T-helper 17 cell (primary cell): ENCODE results near the gene PI4KA. TPM values are rescaled to one million over a fixed set of nuclear protein-coding genes. Genes with fewer than 3 reads are reported as not detected.
"Not testable (repeated sequence)": the region's sequence is repeated elsewhere in the genome, so short reads cannot be mapped to it uniquely, and the experiment has no call there.

ENCODE experiments used
- ATAC-seq: fragments of 150-1000 bp; cut with Tn5 transposase; 2 replicates; pipeline ENCODE4 v1.10.0; 2021; ENCODE audit warnings: mild to moderate bottlenecking, moderate library complexity
- DNase-seq, 3 donors: peaks; one replicate each; pipeline versions ENCODE4 v3.0.0 to v3.0.0-alpha.2; 2020 to 2021
- H3K9me3 ChIP-seq: one replicate; pipeline ENCODE4 v1.7.0; 2013; ENCODE audit warnings: low read length, mild to moderate bottlenecking; ENCODE audit not compliant: control insufficient read depth, poor library complexity, severe bottlenecking
- H3K27ac Mint-ChIP-seq: one replicate; pipeline ENCODE4 v1.8.0; 2022; ENCODE audit warnings: mild to moderate bottlenecking, moderate library complexity, mixed read lengths
- H3K27me3 Mint-ChIP-seq: one replicate; pipeline ENCODE4 v1.8.0; 2022; ENCODE audit warnings: mixed read lengths
- H3K36me3 Mint-ChIP-seq: one replicate; pipeline ENCODE4 v1.8.0; 2022; ENCODE audit warnings: low read depth, mixed read lengths
- H3K4me1 Mint-ChIP-seq: one replicate; pipeline ENCODE4 v1.8.0; 2022; ENCODE audit warnings: mild to moderate bottlenecking, mixed read lengths
- H3K4me3 Mint-ChIP-seq: one replicate; pipeline ENCODE4 v1.8.0; 2022; ENCODE audit warnings: mild to moderate bottlenecking, moderate library complexity, mixed read lengths
- total RNA-seq, 4 donors: library from RNA in 2 of 4; stranded (reverse) in 2 of 4; gene quantifications; one replicate each; pipeline ENCODE4 v1.2.3 and lab custom pipeline; 2022 to 2026

The PI4KA gene
- total RNA-seq, 2 donors from 2014 or later = 159 to 160 TPM

DNA sequence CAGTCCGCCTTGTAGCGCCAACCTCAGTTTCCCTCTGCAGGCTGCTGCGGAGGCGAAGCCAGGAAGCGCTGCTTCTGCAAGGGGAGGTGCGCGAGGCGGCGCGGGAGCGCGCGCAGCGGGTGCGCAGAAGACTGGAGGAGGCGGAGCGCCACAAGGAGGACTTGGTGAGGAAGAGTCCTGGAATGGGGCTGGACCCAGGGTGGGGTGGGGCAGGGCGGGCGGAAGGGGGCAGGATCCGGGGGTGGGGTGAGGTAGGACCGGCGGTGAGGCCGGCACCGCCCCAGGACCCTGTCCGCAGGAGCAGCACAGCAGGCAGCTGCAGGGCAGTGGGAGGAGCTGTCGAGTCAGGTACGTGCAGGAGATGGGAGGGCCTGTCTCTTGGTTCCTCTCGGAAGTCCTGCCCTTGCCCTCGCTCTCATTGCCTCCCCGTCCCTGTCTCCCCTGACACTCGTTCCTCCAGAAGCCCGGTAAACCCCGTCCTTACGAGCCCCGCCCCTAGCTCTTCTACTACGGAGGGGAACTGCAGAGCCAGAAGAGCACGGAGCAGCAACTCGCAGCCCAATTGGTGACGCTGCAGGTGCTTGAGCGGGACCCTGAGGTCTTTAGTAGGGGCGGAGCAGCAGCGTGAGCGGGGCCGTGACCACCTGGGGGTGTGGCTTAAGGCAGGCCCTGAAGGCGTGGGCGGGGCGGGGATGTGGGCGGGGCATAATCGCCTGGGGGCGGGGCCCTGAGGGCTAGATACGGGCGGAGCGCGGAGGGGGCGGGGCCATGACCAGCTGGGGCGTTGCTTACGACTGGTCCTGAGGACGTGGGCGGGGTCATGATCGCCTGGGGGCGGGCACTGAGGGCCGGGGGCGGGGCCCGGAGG lies 155.8 kb downstream of the PI4KA start:
- ATAC-seq (peak; percentile 82), DNase-seq (peak; percentile 92 to 96 (median 96))
- H3K9me3 ChIP-seq, H3K36me3 Mint-ChIP-seq, H3K27me3 Mint-ChIP-seq: not testable (repeated sequence)
- H3K4me3 Mint-ChIP-seq = peak overlapping the region; percentile 97
- peak overlapping the region; percentile 56 for H3K27ac Mint-ChIP-seq
- H3K4me1 Mint-ChIP-seq = peaks cover 10% of the 10 kb centered on the region

DNA sequence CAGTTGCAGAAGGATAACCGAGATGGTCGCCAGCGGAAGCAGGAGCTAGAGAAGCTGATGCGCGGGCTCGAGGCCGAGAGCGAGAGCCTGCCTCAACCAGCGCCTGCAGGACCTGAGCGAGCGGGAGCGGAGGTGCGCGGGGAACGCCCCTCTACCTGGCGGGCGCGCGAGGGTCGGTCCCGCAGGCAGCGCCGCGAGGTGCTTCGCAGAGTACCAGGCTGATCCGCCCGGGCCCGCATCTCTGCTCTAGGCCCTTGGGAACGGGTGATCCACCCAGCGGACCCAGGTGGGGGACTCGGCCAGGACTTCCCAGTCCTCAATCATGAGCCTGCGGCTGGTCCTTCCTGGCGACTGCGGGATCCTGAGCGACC lies 156.5 kb downstream of the PI4KA start:
- H3K27ac Mint-ChIP-seq = peak overlapping the region; percentile 56
- ATAC-seq = peak; percentile 12
- H3K4me1 Mint-ChIP-seq = peaks cover 10% of the 10 kb centered on the region
- not testable (repeated sequence) for H3K27me3 Mint-ChIP-seq, DNase-seq, H3K9me3 ChIP-seq, H3K36me3 Mint-ChIP-seq
- H3K4me3 Mint-ChIP-seq = peak overlapping the region; percentile 97

DNA sequence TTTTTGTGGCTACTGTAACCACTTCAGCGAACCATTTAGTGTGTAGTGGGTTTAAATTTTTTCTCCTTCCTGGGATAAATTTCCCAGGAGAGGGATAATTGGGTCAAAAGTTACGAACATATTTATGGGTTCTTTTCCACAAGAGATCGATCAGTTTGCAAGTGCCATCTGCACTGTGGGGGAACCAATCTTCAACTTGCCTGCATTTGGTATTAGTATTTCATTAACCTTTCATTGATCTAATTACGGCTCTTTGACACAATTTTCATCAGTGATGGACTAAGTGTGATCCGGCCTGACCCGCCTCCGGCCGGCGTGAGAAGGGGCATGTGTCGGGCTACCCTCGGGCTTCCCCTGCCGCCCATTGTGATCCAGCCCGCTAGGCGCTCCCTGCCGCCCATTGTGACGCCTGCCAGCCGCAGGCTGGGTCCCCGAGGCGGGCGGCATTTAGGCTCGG lies 156.9 kb downstream of the PI4KA start:
- not testable (repeated sequence) for H3K9me3 ChIP-seq, H3K27me3 Mint-ChIP-seq, DNase-seq, H3K36me3 Mint-ChIP-seq
- H3K4me3 Mint-ChIP-seq = peak overlapping the region; percentile 97
- peak overlapping the region; percentile 56 for H3K27ac Mint-ChIP-seq
- ATAC-seq = peak; percentile 0
- peaks cover 10% of the 10 kb centered on the region for H3K4me1 Mint-ChIP-seq

DNA sequence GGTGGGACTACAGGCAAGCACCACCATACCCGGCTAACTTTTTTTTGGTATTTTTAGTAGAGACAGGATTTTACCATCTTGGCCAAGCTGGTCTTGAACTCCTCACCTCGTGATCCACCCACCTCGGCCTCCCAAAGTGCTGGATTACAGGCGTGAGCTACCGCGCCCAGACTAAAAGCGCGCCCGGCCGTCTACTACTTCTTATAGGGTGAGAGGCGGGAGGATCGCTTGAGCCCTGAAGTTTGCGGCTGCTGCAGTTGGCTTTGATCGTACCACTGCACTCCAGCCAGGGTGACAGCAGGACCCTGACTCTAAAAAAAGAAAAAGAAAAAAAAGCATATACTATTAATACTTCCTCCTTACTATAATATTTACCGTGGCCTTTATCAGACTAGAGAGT lies 158.3 kb downstream of the PI4KA start:
- not testable (repeated sequence) for H3K27ac Mint-ChIP-seq, ATAC-seq, H3K4me3 Mint-ChIP-seq

DNA sequence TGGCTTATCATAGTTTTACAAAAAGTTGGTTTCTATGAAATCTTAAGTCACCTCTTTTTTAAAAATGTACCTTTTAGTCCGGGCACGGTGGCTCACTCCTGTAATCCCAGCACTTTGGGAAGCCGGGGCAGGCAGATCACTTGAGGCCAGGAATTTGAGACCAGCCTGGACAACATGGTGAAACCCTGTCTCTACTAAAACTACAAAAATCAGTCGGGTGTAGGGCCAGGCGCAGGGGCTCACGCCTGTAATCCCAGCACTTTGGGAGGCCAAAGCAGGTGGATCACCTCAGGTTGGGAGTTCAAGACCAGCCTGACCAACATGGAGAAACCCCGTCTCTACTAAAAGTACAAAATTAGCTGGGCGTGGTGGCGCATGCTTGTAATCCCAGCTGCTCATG lies 158.8 kb downstream of the PI4KA start:
- not testable (repeated sequence) for H3K27ac Mint-ChIP-seq

More for the DNA sequence above, 158.3 kb downstream of the PI4KA start:
- H3K36me3 Mint-ChIP-seq, DNase-seq, H3K27me3 Mint-ChIP-seq, H3K9me3 ChIP-seq: not testable (repeated sequence)
- peaks cover 10% of the 10 kb centered on the region for H3K4me1 Mint-ChIP-seq

DNA sequence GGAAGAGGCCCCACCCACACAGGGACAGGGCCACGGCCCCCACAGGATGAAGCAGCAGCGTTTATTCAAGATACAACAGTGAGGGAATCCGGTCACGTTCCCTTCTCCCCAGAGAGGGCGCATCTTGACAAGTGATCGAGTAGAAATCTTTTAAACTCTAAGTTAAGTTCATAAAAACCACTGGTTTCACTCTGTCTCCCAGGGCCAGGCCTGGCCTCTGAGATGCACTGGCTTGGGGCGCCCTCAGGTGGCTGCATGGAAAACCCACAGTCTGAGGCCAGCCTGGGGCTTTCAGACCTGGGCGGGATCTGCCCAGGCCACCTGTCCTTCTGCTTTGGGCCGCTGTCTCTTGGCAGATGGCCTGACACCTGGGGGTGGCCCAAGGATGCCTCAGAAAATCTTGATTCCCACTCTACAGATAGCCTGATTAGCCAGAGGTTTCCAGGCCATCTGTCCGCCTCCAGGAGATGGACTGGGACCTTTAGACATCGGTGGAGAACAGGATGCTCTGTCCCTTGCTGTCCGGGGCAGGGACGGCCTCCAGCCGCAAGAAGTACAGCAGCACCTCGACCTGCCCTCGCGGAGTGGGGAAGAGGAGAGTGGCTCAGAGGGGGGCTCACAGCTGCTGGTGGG lies 161.0 kb downstream of the PI4KA start:
- DNase-seq = peak; percentile 64 to 71 (median 69)
- Mint-ChIP-seq H3K27ac (peak overlapping the region; percentile 32), H3K4me3 (peak overlapping the region; percentile 28)
- H3K9me3 ChIP-seq, H3K36me3 Mint-ChIP-seq, H3K4me1 Mint-ChIP-seq, H3K27me3 Mint-ChIP-seq: not testable (repeated sequence)
- ATAC-seq = peak; percentile 42

More for the DNA sequence above, 158.8 kb downstream of the PI4KA start:
- H3K9me3 ChIP-seq, DNase-seq, ATAC-seq, H3K4me3 Mint-ChIP-seq, H3K27me3 Mint-ChIP-seq, H3K4me1 Mint-ChIP-seq, H3K36me3 Mint-ChIP-seq: not testable (repeated sequence)

DNA sequence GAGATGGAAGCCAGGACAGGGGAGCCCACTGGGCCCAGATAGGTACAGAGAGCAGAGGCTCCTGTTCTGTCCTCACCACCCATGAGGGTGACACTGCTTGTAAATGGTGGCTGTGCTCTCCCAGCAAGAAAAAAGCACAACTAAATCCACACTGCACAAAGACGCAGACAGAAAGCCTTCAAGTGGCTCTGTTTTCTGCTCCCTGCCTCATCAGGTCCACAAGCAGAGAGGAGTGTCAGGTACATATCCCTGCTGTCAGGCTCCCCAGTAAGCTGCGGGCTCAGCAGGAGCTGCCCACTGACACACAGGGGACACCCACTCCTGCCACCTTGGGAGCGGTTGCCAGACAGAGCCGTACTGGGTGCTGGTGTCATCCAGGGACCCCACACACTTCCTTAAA lies 162.6 kb downstream of the PI4KA start:
- not testable (repeated sequence) for H3K4me3 Mint-ChIP-seq, H3K4me1 Mint-ChIP-seq, H3K27me3 Mint-ChIP-seq, H3K27ac Mint-ChIP-seq, H3K9me3 ChIP-seq, DNase-seq, H3K36me3 Mint-ChIP-seq, ATAC-seq

DNA sequence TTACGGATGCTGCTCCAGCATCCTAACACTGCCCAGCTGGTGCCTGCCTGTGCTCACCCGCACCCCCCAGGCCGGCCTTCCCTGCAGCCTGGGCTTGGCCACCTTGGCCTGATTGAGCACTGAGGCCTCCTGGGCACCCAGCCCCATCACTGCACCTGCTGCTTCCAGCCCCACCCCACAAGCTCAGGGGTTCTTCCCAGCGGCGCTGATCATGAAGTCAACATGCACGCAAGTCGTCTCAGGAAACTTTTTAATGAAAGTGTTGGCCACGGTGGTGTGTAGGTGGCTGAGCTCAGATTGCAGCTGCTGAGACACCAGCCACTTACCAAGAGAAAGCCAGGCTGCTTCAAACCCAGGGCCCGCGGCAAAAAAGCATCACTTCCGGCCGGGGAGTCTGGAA lies 163.4 kb downstream of the PI4KA start:
- not testable (repeated sequence) for ATAC-seq, H3K9me3 ChIP-seq, DNase-seq, H3K27me3 Mint-ChIP-seq, H3K4me1 Mint-ChIP-seq, H3K36me3 Mint-ChIP-seq, H3K27ac Mint-ChIP-seq
- peak overlapping the region; percentile 49 for H3K4me3 Mint-ChIP-seq

DNA sequence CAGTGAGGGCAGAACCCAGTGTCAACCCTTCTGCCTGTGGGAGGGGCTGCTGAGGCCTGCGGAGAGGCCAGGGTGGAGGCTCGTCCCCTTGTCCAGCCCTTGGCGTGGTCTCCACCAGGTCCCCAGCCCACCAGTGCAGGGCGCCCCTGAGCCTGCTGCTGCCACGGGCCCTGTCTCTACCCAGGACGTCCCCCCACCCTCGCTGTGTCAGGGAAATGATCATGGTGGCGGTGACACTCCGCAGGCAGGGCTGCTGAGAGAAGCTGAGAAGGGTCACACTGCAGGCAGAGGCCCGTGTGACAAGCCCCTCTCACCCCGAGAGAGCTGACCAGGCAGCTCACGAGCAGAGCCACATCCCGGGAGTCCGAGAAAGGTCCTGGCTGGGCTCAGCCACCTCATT lies 164.4 kb downstream of the PI4KA start:
- not testable (repeated sequence) for ATAC-seq, H3K9me3 ChIP-seq, H3K4me3 Mint-ChIP-seq, H3K36me3 Mint-ChIP-seq, H3K27me3 Mint-ChIP-seq, DNase-seq, H3K27ac Mint-ChIP-seq, H3K4me1 Mint-ChIP-seq

DNA sequence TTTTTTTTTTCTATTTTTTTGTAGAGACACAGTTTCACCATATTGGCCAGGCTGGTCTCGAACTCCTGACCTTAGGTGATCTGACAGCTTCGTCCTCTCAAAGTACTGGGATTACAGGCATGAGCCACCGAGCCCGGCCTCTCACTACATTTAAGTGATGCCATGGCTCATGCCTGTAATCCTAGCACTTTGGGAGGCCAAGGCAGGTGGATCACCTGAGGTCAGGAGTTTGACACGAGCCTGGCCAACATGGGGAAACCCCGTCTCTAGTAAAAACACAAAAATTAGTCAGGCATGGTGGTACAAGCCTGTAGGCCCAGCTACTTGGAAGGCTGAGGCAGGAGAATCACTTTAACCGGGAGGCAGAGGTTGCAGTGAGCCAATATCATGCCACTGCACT lies 165.7 kb downstream of the PI4KA start:
- H3K4me3 Mint-ChIP-seq, ATAC-seq, H3K36me3 Mint-ChIP-seq, H3K9me3 ChIP-seq, H3K27ac Mint-ChIP-seq, H3K4me1 Mint-ChIP-seq, DNase-seq, H3K27me3 Mint-ChIP-seq: not testable (repeated sequence)

DNA sequence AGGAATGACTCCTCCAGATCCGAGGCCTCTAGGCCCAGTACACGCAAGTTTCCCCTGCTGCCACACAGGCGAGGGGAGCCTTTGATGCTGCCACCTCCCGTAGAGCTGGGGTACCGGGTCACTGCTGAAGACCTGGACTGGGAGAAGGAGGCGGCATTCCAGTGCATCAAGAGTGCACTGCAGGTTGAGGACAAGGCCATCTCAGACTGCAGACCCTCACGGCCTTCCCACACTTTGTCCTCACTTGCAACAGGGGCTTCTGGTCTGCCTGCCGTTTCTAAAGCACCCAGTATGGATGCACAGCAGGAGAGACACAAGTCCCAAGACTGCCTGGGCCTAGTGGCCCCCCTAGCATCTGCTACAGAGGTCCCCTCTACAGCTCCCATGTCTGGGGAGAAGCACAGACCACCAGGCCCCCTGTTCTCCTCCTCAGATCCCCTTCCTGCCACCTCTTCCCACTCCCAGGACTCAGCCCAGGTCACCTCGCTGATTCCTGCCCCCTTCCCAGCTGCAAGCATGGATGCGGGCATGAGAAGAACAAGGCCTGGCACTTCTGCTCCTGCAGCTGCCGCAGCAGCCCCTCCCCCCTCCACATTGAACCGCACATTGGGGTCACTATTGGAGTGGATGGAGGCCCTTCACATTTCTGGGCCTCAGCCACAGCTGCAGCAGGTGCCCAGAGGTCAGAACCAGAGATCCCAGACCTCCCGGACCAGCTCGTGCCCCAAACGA lies 167.9 kb downstream of the PI4KA start:
- not testable (repeated sequence) for H3K27ac Mint-ChIP-seq, DNase-seq, H3K36me3 Mint-ChIP-seq, H3K4me1 Mint-ChIP-seq, H3K4me3 Mint-ChIP-seq, ATAC-seq, H3K9me3 ChIP-seq, H3K27me3 Mint-ChIP-seq

DNA sequence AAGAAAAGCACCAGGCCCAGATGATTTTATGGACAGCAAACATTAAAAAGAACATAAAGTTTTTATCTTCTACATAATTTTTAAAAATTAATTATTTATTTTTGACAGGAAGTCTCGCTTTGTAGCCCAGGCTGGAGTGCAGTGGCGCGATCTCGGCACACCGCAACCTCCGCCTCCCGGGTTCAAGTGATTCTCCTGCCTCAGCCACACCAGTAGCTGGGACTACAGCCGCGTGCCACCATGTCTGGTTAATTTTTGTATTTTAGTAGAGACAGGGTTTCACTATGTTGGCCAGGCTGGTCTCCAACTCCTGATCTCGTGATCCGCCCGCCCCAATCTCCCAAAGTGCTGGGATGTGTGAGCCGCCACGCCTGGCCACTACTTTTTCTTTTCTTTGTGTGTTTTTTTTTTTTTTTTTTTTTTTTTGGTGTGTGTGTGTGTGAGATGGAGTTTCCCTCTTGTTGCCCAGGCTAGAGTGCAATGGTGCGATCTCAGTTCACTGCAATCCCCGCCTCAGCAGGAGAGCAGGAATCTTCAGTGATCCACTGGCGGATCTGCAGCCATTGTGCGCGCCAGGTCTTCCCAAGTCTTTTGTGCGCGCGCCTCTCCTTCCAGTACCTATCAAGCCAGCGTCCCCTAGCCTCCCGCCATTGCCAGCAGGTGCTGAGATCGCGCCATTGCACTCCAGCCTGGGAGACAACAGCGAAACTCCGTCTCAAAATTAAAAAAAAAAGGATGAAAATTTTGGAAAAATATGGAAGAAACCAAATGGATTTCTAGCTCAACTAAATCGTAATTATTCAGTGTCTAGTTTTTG lies 171.0 kb downstream of the PI4KA start:
- not testable (repeated sequence) for H3K9me3 ChIP-seq, ATAC-seq, H3K4me1 Mint-ChIP-seq, H3K27me3 Mint-ChIP-seq, H3K4me3 Mint-ChIP-seq, DNase-seq, H3K36me3 Mint-ChIP-seq, H3K27ac Mint-ChIP-seq

DNA sequence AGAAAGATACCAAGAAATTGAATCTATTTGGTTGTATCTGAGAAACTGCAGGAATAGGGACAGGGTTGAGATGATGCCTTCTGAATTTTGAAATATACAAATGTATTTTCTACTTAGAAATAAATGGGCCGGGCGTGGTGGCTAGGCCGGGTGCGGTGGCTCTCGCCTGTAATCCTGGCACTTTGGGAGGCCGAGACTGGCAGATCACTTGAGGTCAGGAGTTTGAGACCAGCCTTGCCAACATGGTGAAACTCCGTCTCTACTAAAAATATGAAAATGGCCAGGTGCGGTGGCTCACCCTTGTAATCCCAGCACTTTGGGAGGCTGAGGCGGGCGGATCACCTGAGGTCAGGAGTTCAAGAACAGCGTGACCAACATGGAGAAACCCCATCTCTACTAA lies 172.8 kb downstream of the PI4KA start:
- DNase-seq, H3K36me3 Mint-ChIP-seq, H3K9me3 ChIP-seq, ATAC-seq, H3K27ac Mint-ChIP-seq, H3K27me3 Mint-ChIP-seq, H3K4me1 Mint-ChIP-seq, H3K4me3 Mint-ChIP-seq: not testable (repeated sequence)
